GM13976 (cell line): ENCODE data around the gene GTF2A2.

Experiments
- DNase-seq: peaks from one replicate; pipeline ENCODE4 v3.0.0; 2012; ENCODE audit warnings: low spot score
- in situ Hi-C: fragments of 300-500 bp; cut with MboI; formaldehyde crosslinking; loops from one replicate; pipeline ENCODE4 v1.12.0; 2022; ENCODE audit warnings: low sequenced_read_pairs, mixed read lengths, inconsistent platforms; ENCODE audit not compliant: unreplicated experiment
- TF ChIP-seq, protein P1 (sequence below): IDR thresholded peaks from 2 replicates; pipeline ENCODE4 v1.5.1; 2012; ENCODE audit warnings: borderline replicate concordance, mild to moderate bottlenecking; ENCODE audit not compliant: insufficient read depth; ENCODE audit errors: extremely low read depth, missing control alignments, control extremely low read depth

Gene GTF2A2

GRCh38 chr15:59609730-59610712 is 47.3 kb downstream of the GTF2A2 start:
- TF ChIP-seq, protein P1, sequence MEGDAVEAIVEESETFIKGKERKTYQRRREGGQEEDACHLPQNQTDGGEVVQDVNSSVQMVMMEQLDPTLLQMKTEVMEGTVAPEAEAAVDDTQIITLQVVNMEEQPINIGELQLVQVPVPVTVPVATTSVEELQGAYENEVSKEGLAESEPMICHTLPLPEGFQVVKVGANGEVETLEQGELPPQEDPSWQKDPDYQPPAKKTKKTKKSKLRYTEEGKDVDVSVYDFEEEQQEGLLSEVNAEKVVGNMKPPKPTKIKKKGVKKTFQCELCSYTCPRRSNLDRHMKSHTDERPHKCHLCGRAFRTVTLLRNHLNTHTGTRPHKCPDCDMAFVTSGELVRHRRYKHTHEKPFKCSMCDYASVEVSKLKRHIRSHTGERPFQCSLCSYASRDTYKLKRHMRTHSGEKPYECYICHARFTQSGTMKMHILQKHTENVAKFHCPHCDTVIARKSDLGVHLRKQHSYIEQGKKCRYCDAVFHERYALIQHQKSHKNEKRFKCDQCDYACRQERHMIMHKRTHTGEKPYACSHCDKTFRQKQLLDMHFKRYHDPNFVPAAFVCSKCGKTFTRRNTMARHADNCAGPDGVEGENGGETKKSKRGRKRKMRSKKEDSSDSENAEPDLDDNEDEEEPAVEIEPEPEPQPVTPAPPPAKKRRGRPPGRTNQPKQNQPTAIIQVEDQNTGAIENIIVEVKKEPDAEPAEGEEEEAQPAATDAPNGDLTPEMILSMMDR = no peak
- DNase-seq = no peak
- in situ Hi-C loops = no loop called here

GRCh38 chr15:59605994-59606393 is 51.3 kb downstream of the GTF2A2 start:
- in situ Hi-C loops = no loop called here
- TF ChIP-seq, protein P1 = no peak
- no peak for DNase-seq

- TF ChIP-seq, protein P1 = no peak
- in situ Hi-C loops = no loop called here
- no peak for DNase-seq
Observed at GRCh38 chr15:59598461-59598860, 58.9 kb downstream of the GTF2A2 start.

- TF ChIP-seq, protein P1 = no peak
- no peak for DNase-seq
- in situ Hi-C loops = no loop called here
Observed at GRCh38 chr15:59596640-59597039, 60.7 kb downstream of the GTF2A2 start.

- in situ Hi-C loops = no loop called here
- DNase-seq = no peak
- TF ChIP-seq, protein P1 = no peak
Observed at GRCh38 chr15:59595434-59595915, 61.8 kb downstream of the GTF2A2 start.

DNA sequence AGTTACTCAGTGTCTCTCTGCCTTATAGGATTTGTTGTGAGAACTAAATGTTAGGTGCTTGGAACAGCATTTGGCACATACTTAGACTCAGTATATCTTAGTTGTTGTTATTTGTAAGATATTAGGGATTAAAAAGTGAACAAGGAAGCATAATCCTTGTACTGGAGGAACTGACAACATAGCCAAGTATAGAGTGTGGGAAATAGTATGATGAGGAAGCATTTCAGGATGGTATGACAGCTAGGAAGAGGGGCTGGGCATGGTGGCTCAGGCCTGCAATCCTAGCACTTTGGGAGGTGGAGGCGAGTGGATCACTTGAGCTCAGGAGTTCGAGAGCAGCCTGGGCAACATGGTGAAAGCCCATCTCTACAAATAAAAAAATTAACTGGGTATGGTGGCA is 62.3 kb downstream of the GTF2A2 start:
- no peak for DNase-seq
- TF ChIP-seq, protein P1 = no peak
- in situ Hi-C loops = no loop called here
